NCI-H82 treated with DMSO at 0.1 percent for 48 hours (cell line): ENCODE measurements around the gene CTCF.
A peak's percentile ranks its signal among the peaks of the same experiment; 100 is the strongest.

Experiments
- DNase-seq: peaks from one replicate; lab custom pipeline; 2025; ENCODE audit not compliant: unreplicated experiment; lab: John Stamatoyannopoulos, UW

The CTCF gene

DNA sequence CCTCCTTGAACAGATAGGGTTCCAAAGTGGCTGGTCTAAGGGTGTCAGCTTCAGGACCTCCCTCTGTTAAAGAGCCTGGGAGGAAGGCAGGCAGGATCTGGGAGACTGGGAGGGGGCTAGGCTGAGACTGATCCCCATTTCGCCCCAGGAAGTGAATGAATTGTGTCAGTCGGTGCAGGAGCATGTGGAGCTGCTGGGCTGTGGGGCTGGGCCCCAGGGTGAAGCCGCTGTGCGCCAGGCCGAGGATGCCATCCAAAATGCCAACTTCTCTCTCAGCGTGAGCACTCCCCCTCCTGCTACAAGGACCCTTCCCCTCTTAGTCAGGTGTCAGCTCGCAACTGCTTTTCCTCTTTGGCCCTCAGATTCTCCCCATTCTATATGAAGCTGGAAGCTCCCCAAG, 88.7 kb downstream of the CTCF start:
- no peak for DNase-seq

DNA sequence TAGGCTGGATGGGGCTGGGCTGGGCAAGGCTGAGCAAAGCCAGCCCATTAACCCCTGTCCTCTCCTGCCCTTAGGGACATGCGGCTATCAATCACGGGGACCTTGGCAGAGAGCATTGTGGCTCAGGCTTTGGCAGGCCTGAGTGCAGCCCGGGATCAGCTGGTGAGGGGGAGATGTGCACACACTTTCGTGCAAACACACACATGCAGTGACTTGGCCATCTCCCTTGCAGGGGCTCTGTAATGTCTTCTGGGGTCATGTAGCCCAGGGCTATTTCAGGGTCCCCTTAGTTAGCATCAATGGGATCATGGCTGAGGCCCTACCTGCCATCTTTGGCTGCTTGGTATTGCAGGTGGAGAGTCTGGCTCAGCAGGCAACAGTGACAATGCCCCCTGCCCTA, 89.5 kb downstream of the CTCF start:
- no peak for DNase-seq

DNA sequence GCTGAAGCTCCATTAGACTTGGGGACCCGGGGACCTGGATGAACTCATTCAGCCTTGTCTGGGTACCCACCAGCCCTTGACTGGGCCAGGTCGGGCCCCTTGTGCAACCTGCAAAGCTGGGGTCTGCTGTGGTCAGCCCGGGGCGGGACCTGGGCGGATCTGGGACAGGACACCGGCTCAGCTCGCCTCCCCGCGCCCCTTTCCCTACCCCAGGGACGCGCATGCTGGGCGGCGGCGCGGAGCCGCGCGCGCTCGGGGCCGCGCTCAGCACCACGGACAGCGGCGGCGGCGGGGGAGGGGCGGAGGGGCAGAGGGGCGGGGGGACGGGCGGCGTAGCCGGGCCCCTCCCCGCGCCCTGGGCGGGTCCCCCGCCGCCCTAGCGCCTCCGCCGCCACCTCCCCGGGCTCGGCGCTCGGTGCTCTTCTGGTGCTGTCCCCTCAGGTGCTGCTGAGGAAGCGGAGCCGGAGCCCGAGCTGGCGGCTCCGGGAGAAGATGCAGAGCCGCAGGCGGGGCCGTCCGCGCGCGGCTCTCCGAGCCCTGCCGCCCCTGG, 90.3 kb downstream of the CTCF start:
- no peak for DNase-seq

DNA sequence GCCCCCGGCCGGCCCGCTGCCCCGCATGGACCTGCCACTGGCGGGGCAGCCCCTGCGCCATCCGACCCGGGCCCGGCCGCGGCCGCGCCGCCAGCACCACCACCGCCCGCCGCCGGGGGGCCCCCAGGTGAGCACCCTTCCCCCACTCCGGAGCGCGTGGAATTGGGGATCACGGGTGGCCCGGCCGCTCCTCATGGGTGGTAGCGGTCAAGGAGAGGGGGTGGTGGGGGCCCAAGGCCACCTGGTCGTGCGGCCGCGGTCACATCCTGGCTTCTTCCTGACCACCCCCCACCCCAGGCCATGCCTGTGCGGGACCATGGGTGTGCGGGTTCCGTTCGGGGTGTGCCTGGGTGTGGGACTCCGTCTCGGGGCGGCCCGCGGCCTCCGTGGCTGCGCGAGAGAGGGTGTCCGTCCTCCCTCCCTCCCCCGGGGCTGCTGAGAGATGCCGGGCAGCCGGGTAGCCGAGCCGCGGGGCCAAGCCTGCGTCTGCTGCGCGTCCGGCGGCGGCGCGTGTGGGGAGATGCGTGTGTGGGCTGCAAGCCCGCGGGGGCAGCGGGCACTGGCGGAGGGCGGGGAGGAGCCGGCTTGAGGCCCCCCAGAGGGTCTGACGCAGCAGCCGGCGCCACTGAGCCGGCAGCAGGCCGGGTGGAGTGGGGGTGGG, 90.9 kb downstream of the CTCF start:
- DNase-seq = no peak

DNA sequence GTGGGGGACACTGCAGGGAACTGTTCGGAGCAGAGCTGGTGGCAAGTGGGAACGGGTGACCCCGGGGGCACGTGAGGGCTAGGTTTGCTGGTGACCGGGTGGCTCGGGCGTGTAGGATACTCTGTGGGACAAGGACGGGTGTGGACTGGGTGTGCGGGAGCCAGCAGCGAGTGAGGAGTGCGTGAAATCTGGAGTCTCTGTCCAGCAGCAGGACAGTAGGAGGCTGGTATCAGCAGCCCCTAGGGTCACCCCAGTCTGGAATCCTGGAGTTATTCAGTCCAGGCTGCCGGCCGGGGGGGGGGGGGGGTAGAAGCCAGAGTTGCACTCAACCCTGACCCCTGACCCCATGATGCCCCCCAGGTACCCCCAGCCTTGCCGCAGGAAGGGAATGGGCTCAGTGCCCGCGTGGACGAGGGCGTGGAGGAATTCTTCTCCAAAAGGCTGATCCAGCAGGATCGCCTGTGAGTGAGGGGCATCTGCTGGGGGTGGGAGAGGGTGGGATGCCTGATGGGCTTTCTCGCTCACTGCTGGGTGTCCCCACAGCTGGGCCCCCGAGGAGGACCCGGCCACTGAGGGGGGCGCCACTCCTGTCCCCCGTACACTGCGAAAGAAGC, 91.6 kb downstream of the CTCF start:
- no peak for DNase-seq

DNA sequence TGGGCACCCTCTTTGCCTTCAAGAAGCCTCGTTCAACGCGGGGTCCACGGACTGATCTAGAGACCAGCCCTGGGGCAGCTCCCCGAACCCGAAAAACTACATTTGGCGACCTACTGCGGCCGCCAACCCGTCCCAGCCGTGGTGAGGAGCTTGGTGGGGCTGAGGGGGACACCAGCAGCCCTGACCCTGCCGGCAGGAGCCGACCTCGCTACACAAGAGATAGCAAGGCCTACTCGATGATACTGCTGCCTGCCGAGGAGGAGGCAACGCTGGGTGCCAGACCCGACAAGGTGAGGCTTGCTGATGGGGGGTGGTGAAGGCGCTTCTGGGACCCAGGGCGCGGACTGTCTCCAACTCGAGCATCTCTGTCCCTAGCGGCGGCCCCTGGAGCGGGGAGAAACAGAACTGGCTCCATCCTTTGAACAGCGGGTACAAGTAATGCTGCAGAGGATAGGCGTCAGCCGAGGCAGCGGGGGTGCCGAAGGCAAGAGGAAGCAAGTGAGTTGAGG, 92.1 kb downstream of the CTCF start:
- DNase-seq = no peak

DNA sequence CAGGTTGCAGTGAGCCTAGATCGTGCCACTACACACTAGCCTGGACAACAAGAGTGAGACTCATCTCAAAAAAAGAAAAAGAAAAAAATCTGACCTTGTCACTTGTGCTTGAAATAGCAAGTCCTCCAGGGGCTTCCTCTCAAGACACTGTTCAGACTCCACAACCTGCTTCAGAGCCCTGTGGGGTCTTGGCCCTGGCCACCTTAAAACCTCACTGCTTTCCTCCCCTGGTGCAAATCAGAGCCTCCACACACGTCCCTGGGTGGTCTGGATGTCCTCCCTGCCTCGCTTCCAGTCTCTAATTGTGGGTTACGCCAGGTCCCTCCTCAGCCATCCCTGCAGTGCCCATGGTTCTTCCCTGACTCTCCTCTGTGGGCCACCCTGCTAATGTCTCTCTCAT, 93.0 kb downstream of the CTCF start:
- DNase-seq = no peak

DNA sequence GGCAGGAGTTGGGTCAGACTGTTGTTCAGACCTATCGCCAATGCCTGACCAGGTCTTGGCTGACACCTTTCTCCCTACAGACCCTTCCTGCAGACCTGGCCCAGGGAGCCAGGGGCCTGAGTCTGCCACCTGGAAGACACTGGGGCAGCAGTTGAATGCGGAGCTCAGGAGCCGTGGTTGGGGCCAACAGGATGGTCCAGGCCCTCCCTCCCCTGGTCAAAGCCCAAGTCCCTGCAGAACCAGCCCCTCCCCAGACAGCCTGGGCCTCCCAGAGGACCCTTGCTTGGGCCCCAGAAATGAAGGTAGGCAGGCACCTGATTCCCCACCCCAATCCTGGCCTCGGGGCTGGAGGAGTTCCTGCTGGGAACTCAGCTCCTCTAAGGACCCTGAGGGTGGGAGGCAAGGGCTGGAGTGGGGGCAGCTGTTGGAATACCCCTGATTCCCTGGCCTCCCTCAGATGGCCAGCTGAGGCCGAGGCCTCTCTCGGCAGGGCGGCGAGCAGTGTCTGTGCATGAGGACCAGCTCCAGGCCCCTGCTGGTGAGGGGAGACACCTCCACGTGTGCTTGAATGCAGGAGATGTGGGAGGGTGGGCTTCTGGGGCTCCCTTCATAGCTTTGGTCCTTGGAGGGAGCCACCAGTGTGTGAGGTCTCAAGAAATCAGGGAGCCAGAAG, 94.2 kb downstream of the CTCF start:
- DNase-seq = no peak

DNA sequence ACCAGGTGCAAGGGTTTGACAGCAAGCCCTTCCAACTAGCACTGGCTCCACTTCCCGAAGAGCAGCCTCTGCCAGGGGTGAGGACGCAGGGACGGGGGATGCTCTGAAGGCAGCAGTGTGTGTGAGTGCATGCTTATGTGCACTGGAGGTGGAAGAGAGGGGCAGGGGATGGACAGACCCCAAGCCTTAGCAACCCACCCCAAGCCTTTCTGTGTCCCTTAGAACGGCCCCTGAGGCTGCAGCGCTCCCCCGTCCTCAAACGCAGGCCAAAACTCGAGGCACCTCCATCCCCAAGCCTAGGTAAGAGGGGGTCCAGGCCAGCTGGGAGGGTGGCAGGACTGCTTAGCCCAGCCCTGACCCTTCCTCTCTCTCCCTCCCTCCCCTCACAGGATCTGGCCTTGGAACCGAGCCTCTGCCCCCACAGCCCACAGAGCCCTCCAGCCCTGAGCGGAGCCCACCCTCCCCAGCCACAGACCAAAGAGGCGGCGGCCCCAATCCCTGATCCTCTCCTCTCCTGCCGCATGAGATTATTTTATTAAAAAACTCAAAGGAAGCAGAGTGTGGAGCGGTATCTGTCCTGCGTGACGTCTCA, 94.8 kb downstream of the CTCF start:
- no peak for DNase-seq

DNA sequence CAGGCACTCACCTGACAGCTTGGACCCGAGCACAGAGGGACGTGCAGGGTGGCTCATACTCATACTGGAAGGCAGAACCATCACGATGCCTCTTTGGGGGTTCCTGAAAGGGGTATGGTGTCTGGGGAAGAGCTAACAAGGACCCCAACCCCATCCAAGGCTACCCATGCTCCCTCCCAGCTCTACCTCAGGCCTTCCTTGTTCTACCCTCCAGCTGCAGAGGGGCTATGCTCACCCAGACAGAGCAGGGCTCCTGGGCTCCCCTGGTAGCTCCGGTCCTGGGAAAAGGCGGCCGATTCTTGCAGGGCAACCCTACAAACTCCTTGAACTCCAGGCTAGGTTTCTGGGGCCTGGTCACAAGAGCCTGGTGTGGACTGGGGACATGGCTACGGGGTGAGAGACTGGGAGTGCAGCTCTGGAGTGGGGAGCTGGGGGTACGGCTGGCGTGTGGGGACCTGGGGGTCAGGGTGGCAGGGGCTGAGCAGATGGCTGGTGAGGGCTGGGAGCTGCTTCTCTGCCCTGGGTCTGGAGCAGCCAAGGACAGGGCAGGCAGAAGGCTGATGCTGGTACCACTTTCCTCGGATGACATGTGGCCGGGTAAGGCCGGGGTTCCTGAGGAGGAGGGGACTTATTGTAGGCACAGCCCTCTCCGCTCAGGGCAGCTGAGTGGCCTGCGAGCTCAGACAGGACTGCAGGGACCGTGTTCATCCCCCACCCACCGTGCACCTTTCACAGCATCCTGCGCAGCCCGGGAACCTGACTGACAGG, 95.6 kb downstream of the CTCF start:
- no peak for DNase-seq

DNA sequence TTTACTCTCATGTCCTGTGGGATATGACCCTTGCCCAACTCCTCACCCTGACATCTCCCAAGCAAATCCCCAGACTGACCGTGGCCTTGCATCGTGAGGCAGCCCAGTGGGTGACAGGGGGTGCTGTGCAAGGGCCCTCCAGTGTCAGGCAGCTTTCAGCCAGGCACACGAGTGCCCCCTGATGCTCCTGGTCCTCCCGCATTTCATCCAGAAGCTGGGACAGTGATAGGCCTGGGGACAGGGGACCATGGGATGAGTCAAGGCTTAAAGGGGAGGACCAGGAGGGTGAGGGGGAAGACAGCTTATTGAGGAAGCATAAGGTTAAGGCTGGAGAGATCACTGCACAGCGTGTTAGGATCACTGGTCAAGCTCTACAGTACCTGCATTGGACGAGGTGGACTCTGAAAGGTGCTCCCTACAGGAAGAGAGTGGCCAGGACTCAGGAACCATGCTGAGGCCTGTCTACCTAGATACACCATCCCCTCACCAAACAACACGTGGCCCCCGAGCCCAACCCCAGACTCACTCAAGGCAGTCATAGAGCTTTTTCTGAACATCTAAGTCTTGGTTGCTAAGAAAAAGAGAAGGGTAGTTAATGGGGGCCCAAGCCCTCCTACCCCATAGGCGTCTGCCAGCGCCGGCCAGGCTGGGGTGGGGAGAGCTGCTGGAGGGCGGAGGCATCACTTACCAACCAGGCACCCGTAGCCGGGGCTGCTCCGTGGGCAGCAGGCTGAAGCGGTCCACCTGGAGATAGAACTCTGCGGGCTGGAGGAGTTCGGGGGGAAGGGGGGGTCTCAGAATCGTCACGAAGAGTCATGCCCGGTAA, 96.7 kb downstream of the CTCF start:
- DNase-seq = no peak

DNA sequence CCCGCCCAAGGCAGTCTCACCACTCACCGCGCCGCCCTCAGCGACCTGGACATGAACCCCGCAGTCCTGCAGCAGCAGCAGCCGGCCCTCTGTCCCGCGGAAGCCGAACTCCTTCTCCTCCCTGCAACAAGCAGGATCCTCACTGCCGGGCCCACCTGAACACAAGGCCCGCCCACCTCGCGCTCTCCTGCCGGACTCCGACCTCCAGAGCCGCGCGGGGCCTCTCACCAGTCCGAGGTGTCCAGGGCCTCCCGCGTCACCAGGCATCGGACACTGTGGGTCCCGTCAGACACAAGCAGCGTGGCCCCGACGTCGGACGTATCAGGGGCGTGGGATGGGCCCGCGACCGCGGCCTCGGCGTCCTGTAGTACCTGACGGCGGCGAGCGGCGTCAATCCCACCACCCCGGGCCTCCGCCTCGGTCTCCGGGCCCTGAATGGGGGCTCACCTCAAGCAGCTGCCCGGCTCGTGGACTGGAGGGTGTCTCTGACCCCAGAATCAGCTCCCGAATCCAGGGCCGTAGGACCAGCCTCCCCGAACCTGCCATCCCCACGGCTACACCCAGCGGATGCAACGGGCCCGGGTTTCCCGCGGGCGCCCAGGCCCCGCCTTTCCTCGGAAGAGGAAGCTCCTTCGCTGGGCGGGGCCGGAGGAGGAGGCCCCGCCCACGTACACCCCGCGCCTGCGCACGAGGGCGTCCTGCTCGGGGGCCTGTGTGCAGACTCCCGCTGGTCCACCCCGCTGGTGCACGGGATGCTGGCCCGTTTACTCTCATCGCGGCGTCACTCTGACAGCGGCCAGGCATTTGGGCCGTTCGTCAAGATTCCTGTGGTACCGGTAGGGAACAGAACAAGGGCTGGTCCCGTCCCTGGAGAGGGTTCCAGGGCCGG, 97.6 kb downstream of the CTCF start, which contains the start of gene ACD:
ACD (minus strand) TSS at position 586 of the 889 bp plus-strand sequence; CDS start at position 546, 40 bp downstream.
- DNase-seq = peak; percentile 54

DNA sequence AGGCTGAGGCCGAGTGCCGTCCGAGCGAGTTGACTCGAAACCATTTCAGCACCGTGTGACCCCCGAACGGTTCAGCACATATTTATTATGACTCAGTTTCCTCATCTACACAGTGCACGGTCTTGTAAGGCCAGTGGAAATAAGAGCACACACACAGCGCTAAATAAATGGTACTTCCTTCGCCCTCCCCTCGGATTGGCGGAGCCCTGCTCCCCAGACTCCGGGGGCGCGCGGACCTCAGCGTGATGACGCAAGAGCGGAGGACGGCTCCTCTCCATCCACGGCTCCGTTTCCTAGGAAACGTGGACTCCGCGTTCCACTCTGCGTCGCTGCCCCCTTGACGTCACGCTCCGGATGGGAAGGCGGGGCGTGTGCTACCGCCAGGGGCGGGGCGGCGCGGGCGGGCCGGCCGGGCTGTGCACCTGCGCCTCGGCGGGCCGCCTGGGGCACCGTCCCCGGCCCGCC, 98.3 kb downstream of the CTCF start, which contains the start of gene PARD6A:
PARD6A (plus strand) TSS at position 397 of the 465 bp plus-strand sequence. CDS start 79 bp downstream, outside the sequence.
- peak; percentile 78 for DNase-seq

DNA sequence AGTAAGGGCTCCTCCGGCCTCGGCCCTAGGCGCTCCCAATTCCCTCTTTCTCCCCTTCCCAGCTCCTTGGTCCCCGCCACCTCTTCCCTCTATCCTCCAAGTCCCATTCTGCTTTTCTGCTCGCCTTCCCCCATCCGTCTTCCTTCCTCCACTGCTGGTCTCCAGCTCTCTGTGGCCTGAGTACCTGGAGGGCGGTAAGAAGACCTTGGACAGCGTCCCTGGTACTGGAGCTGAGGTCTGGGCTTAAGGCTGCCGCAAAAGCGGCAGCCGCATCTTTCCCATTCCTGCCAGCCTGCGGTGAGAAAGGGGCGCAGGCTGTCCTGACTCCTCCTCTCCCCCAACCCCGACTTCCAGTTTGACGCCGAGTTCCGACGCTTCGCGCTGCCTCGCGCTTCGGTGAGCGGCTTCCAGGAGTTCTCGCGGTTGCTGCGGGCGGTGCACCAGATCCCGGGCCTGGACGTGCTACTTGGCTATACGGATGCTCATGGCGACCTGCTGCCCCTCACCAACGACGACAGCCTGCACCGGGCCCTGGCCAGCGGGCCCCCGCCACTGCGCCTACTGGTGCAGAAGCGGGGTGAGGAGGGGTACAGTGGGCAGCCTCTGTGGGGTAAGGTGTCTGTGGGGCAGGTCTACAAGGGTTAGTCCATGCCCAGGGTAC, 98.9 kb downstream of the CTCF start:
- no peak for DNase-seq

DNA sequence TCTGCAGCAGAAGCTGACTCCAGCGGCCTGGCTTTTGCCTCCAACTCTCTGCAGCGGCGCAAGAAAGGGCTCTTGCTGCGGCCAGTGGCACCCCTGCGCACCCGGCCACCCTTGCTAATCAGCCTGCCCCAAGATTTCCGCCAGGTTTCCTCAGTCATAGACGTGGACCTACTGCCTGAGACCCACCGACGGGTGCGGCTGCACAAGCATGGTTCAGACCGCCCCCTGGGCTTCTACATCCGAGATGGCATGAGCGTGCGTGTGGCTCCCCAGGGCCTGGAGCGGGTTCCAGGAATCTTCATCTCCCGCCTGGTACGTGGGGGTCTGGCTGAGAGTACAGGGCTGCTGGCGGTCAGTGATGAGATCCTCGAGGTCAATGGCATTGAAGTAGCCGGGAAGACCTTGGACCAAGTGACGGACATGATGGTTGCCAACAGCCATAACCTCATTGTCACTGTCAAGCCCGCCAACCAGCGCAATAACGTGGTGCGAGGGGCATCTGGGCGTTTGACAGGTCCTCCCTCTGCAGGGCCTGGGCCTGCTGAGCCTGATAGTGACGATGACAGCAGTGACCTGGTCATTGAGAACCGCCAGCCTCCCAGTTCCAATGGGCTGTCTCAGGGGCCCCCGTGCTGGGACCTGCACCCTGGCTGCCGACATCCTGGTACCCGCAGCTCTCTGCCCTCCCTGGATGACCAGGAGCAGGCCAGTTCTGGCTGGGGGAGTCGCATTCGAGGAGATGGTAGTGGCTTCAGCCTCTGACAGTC, 99.7 kb downstream of the CTCF start:
- no peak for DNase-seq

DNA sequence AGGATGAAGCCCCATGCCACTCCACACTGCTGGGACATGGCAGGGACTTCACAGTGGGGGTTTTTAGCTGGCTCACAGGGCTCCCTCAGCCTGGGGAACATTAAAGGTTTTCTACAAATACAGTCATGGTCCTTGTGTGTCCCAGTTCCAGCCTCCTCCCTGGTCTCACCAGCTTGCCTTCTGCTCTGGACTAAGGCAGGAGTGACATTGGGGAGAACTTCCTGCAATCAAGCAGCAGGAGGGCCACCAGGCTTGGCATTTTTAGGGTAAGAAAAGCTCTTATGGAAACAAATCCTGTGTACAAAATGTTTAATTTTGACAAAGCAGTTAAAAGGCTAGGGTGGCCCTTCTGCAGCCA, 100.3 kb downstream of the CTCF start:
- DNase-seq = no peak

DNA sequence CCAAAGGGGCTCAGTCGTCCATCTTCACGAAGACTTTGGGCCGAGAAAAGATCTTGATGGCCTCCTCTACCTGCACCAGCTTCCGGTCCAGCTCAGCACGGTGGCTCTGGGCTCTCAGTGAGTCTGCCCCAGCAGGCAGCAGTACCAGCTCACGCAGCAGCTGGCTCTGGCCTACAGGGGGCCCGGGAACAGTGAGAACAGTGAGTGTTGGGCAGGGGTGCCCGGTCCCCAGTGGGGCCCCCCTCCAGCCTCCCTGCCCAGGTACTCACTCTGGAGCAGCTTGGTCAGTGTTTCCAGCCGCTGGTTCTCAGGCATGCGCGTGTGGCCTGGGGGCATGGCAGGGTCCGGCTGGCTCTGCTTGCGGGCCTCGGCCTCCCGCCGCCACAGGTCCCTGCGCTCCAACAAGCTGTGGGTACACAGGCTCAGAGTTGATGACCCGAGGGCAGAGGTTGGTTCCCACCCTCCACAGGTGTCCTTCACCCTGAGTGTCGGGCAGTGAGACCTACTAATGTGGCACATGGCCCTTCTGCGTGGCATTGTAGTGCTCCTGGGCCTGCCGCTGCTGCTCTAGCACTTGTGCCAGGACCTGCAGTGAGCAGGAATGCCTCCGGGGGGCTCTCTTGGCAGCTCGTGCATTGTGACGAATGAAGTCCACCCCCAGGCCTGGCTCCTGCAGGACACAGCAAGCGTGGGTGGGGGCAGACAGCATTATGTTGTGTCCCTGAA, 101.0 kb downstream of the CTCF start:
- DNase-seq = no peak
